Measurements from ENCODE around the gene VPS4A.

Gene VPS4A

DNA sequence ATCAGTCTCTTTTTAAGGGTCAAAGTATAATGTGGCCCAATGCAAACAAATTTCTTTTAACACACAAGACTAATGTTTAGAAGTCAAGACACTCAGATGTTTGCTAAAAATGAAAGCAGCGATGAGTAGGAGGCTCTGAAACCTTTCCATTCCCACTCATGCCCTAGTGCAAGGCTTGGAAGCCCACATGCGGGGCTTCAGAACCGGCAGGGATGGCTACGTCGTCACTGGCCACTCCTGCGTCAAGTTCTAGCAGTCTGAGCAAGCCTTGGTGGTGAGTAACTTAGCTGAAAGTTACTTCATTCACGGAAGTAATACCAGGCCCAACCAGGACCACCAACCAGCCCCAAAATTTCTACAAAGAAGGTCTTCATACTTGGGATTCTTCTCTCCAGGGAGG is 55.3 kb downstream of the VPS4A start:
- no peak for DNase-seq

GRCh38 chr16:69367980-69368379 is 56.8 kb downstream of the VPS4A start:
- DNase-seq, result no peak

GRCh38 chr16:69368866-69369265 is 57.7 kb downstream of the VPS4A start:
- DNase-seq, result no peak

- DNase-seq, result no peak
Observed at GRCh38 chr16:69371564-69371963, 60.4 kb downstream of the VPS4A start.

DNA sequence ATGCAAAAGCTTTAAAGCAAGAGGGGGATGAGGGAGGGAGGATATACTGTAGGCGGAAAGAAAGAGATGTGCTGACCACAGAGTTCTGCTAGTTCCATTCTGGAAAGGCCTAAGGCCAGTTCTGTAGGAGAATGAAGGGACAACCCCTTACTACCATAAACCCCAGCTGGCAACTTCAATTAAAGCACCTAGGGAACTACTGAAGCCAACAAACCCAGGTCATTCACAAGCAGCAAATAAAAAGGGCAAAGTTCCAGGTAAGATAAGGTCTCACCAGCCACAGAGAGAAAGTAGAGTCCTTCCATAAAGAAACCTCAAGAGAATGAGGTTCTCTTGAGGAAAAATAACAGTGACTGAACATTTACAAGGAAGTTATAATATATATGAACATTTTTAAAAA is 61.9 kb downstream of the VPS4A start:
- DNase-seq, result no peak

Data from inflammatory macrophage (primary cell).